CD4-positive, alpha-beta memory T cell (primary cell): Measurements from ENCODE around the gene TRABD2B. TPM values are rescaled to one million over a fixed set of nuclear protein-coding genes. Genes with fewer than 3 reads are reported as not detected.

Experiments used
- CTCF ChIA-PET: fragments of 350-600 bp; sonication (Branson Sonifier 250); formaldehyde crosslinking; loops from one replicate; lab custom pipeline; 2021; ENCODE audit warnings: inconsistent platforms; ENCODE audit not compliant: partially characterized antibody; lab: Charles Lee
- POLR2A ChIA-PET: fragments of 350-600 bp; sonication (Branson Sonifier 250); formaldehyde crosslinking; loops from one replicate; lab custom pipeline; 2021; ENCODE audit not compliant: partially characterized antibody; lab: Charles Lee
- DNase-seq, 5 donors: peaks; one replicate each; pipeline versions ENCODE4 v3.0.0 to v3.0.0-alpha.2; 2020 to 2022; ENCODE audit warnings: mixed read lengths in 1 of 5
- H3K27ac ChIP-seq: one replicate; pipeline ENCODE4 v1.7.0; 2013; ENCODE audit warnings: low read depth, low read length
- H3K27me3 ChIP-seq: 2 replicates; pipeline ENCODE4 v1.7.0; 2013; ENCODE audit warnings: mild to moderate bottlenecking, low read length, moderate library complexity; ENCODE audit not compliant: insufficient read depth
- H3K36me3 ChIP-seq: 2 replicates; pipeline ENCODE4 v1.7.0; 2013; ENCODE audit warnings: mild to moderate bottlenecking, low read length, moderate library complexity; ENCODE audit not compliant: insufficient read depth
- H3K4me1 ChIP-seq: 2 replicates; pipeline ENCODE4 v1.7.0; 2013; ENCODE audit warnings: mild to moderate bottlenecking, low read length, moderate library complexity; ENCODE audit not compliant: insufficient read depth
- H3K4me3 ChIP-seq, 2 donors: one replicate each; pipeline ENCODE4 v1.7.0; 2013; ENCODE audit warnings: low read length in 2 of 2, mild to moderate bottlenecking in 1 of 2
- H3K9me3 ChIP-seq, 2 donors: one replicate each; pipeline ENCODE4 v1.7.0; 2013; ENCODE audit warnings: low read length in 2 of 2, control low read depth in 1 of 2; ENCODE audit not compliant: control insufficient read depth in 1 of 2
- H3K27ac Mint-ChIP-seq, 7 donors: one replicate each; pipeline ENCODE4 v1.8.0; 2020 to 2021; ENCODE audit warnings: mixed read lengths in 7 of 7, mild to moderate bottlenecking in 6 of 7, inconsistent platforms in 3 of 7, moderate library complexity in 3 of 7
- H3K27me3 Mint-ChIP-seq, 2 donors: one replicate each; pipeline ENCODE4 v1.8.0; 2020 to 2021; ENCODE audit warnings: mixed read lengths in 2 of 2
- H3K36me3 Mint-ChIP-seq, 2 donors: one replicate each; pipeline ENCODE4 v1.8.0; 2020 to 2021; ENCODE audit warnings: mixed read lengths in 2 of 2, inconsistent platforms in 1 of 2, mild to moderate bottlenecking in 1 of 2
- H3K4me1 Mint-ChIP-seq, 4 donors: one replicate each; pipeline ENCODE4 v1.8.0; 2020 to 2021; ENCODE audit warnings: mixed read lengths in 4 of 4, mild to moderate bottlenecking in 1 of 4
- H3K4me3 Mint-ChIP-seq, 8 donors: one replicate each; pipeline ENCODE4 v1.8.0; 2020 to 2021; ENCODE audit warnings: mixed read lengths in 8 of 8, mild to moderate bottlenecking in 7 of 8, moderate library complexity in 6 of 8, inconsistent platforms in 3 of 8
- H3K9me3 Mint-ChIP-seq, 8 donors: one replicate each; pipeline ENCODE4 v1.8.0; 2020 to 2021; ENCODE audit warnings: mixed read lengths in 8 of 8, mild to moderate bottlenecking in 5 of 8, inconsistent platforms in 3 of 8, moderate library complexity in 1 of 8
- intact Hi-C: fragments of 100-400 bp; cut with micrococcal nuclease; formaldehyde crosslinking; loops from one replicate; pipeline ENCODE4 v1.15.1; 2023
- polyA plus RNA-seq, 2 donors: library from polyadenylated mRNA; unstranded; fragments of 300-500 nt; fragmentation: Illumina TruSeq; gene quantifications; one replicate each; pipeline ENCODE4 v1.2.3, GENCODE V29; 2021
- total RNA-seq, 2 experiments: library from RNA; stranded (reverse); gene quantifications; one replicate each; pipeline ENCODE4 v1.2.3, GENCODE V29; 2021

The TRABD2B gene
- total and polyA plus RNA-seq, 4 experiments from 2014 or later = not detected

- CTCF ChIA-PET = no interaction called here
- intact Hi-C loops = no loop called here
- Histone ChIP-seq H3K36me3 (no peaks in the 10 kb centered on the region), H3K27me3 (no peaks in the 10 kb centered on the region), H3K9me3 (no peaks in the 10 kb centered on the region), H3K4me1 (no peaks in the 10 kb centered on the region), H3K27ac (no peak overlapping the region), H3K4me3 (no peak overlapping the region)
- Mint-ChIP-seq H3K4me1 (no peaks in the 10 kb centered on the region), H3K36me3 (no peaks in the 10 kb centered on the region), H3K27me3 (peaks cover 1 to 5% of the 10 kb centered on the region in 2 donors), H3K27ac (no peak overlapping the region), H3K9me3 (no peaks in the 10 kb centered on the region), H3K4me3 (no peak overlapping the region)
- POLR2A ChIA-PET = no interaction called here
- DNase-seq = no peak
Measured at GRCh38 chr1:47817861-47818260, 179.3 kb downstream of the TRABD2B start.

- no peaks in the 10 kb centered on the region for H3K9me3 Mint-ChIP-seq
- no peak overlapping the region for H3K4me3 Mint-ChIP-seq
- no peaks in the 10 kb centered on the region for H3K4me1 Mint-ChIP-seq
- ChIA-PET POLR2A (no interaction called here), CTCF (no interaction called here)
- H3K4me3 ChIP-seq = no peak overlapping the region
- H3K27me3 ChIP-seq = no peaks in the 10 kb centered on the region
- H3K4me1 ChIP-seq = no peaks in the 10 kb centered on the region
- intact Hi-C loops = no loop called here
- no peaks in the 10 kb centered on the region for H3K36me3 ChIP-seq
- DNase-seq = no peak
- H3K27ac ChIP-seq = no peak overlapping the region
- H3K9me3 ChIP-seq = no peaks in the 10 kb centered on the region
- no peaks in the 10 kb centered on the region for H3K36me3 Mint-ChIP-seq
- no peak overlapping the region for H3K27ac Mint-ChIP-seq
- H3K27me3 Mint-ChIP-seq = peaks cover 1 to 5% of the 10 kb centered on the region in 2 donors
Measured at GRCh38 chr1:47816325-47817071, 180.7 kb downstream of the TRABD2B start.

DNA sequence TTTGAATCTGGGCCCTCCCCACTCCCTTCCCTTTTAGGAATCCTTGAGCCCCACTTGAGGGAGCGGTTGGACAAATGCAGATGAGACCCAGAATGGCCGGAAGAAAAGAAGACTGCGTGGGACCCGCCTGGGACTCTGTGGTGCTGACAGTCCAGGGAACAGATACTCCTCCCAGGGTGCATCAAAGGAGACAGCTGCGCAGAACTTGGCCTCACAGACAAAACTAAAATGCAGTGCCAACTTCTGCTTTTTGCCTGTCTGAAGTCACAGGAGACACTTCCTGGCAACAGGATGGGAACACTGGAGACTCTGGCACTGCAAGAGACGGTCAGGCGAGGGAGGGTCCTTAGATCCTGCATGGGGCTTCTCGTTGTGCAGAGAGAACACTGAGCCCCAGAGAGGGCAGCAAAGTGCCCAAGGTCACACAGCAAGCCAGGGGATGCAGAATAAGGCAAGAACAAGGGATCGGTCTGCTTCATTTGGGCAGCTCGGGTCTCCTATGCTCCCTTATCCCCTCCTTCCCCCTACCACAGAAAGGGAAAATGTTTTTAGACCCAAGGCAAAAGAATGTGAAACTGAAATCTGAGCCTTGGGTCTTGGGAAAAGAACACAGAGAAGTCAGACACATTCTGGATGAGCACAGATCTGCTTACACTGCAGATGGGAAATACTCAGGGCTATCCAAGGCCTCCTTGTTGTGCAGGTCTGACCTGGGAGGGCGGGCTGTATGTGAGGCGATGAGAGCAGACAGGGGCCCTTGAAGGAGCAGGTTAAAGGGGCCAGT, 182.4 kb downstream of the TRABD2B start:
- CTCF ChIA-PET = no interaction called here
- intact Hi-C loops = no loop called here
- Mint-ChIP-seq H3K4me1 (no peaks in the 10 kb centered on the region), H3K27me3 (peaks cover 3 to 5% of the 10 kb centered on the region in 2 donors), H3K36me3 (no peaks in the 10 kb centered on the region), H3K27ac (no peak overlapping the region), H3K4me3 (no peak overlapping the region), H3K9me3 (no peaks in the 10 kb centered on the region)
- no peak overlapping the region for H3K27ac ChIP-seq
- H3K36me3 ChIP-seq = no peaks in the 10 kb centered on the region
- no peaks in the 10 kb centered on the region for H3K9me3 ChIP-seq
- no peaks in the 10 kb centered on the region for H3K27me3 ChIP-seq
- no peak overlapping the region for H3K4me3 ChIP-seq
- no peak for DNase-seq
- no peaks in the 10 kb centered on the region for H3K4me1 ChIP-seq
- POLR2A ChIA-PET = no interaction called here

DNA sequence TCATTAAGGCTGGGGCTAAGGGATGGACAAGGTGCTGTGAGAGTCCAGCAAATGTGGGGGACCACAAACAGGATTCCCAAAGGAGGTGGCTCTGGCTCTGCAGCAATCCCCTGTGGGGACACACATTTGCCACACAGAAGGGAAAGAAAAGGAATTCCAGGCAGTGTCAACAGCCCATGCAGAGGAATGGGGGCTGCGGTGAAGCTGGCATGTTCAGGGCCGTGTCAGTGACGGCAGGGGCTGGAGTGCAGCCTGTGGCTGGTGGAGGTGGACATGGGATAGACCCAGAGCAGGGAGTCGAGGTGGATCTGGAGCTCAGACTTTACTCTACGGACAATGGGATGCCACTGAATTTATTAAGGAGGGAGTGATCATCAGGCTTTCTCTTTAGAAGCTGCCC, 183.2 kb downstream of the TRABD2B start:
- H3K9me3 ChIP-seq = no peaks in the 10 kb centered on the region
- no peaks in the 10 kb centered on the region for H3K27me3 ChIP-seq
- no peaks in the 10 kb centered on the region for H3K36me3 ChIP-seq
- H3K4me3 Mint-ChIP-seq = no peak overlapping the region
- H3K27me3 Mint-ChIP-seq = peaks cover 3 to 5% of the 10 kb centered on the region in 2 donors
- H3K4me1 Mint-ChIP-seq = no peaks in the 10 kb centered on the region
- H3K36me3 Mint-ChIP-seq = no peaks in the 10 kb centered on the region
- H3K9me3 Mint-ChIP-seq = no peaks in the 10 kb centered on the region
- ChIA-PET CTCF (no interaction called here), POLR2A (no interaction called here)
- H3K4me3 ChIP-seq = no peak overlapping the region
- H3K27ac Mint-ChIP-seq = no peak overlapping the region
- no peaks in the 10 kb centered on the region for H3K4me1 ChIP-seq
- intact Hi-C loops = no loop called here
- no peak for DNase-seq
- H3K27ac ChIP-seq = no peak overlapping the region

DNA sequence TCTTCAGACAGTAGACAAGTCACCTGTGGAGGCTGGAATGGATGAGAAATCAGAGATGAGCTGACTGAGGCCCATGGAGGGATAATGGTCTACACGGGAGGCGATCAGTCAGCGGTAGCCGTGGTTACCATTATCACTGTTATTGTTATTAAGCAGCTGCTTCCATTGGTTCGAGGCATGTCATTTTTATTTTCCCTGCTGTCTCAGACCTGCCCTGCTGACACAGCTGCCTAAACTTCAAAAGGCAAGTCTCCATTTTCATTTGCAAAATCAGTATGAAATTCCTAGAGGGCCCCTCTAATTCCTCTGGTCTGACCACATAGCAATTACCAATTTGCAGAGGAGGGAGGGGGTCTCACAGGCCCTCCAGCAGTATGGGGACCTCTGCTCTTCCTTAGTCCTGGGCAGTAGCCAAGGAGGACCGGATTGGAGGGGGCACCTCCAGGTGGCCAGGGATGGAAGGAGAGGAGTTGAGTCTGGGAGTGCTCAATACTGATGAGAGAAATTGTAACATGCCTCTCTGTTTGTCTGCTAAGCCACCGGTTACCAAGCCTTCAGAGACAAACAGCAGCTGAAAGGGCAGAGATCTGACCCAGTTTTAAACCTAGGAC, 184.2 kb downstream of the TRABD2B start:
- no peaks in the 10 kb centered on the region for H3K36me3 Mint-ChIP-seq
- peaks cover 3 to 5% of the 10 kb centered on the region in 2 donors for H3K27me3 Mint-ChIP-seq
- H3K4me1 Mint-ChIP-seq = no peaks in the 10 kb centered on the region
- POLR2A ChIA-PET = no interaction called here
- no peaks in the 10 kb centered on the region for H3K4me1 ChIP-seq
- no peak overlapping the region for H3K27ac Mint-ChIP-seq
- H3K4me3 ChIP-seq = no peak overlapping the region
- no peak overlapping the region for H3K27ac ChIP-seq
- H3K9me3 Mint-ChIP-seq = no peaks in the 10 kb centered on the region
- no peak overlapping the region for H3K4me3 Mint-ChIP-seq
- intact Hi-C loops = no loop called here
- no peak for DNase-seq
- no peaks in the 10 kb centered on the region for H3K36me3 ChIP-seq
- no peaks in the 10 kb centered on the region for H3K9me3 ChIP-seq
- H3K27me3 ChIP-seq = no peaks in the 10 kb centered on the region
- CTCF ChIA-PET = no interaction called here

GRCh38 chr1:47810964-47811682, 186.1 kb downstream of the TRABD2B start:
- POLR2A ChIA-PET = no interaction called here
- Histone ChIP-seq H3K36me3 (no peaks in the 10 kb centered on the region), H3K9me3 (no peaks in the 10 kb centered on the region), H3K27ac (no peak overlapping the region), H3K4me1 (no peaks in the 10 kb centered on the region), H3K27me3 (no peaks in the 10 kb centered on the region), H3K4me3 (no peak overlapping the region)
- CTCF ChIA-PET = no interaction called here
- H3K36me3 Mint-ChIP-seq = no peaks in the 10 kb centered on the region
- H3K27ac Mint-ChIP-seq = no peak overlapping the region
- DNase-seq = no peak
- no peaks in the 10 kb centered on the region for H3K9me3 Mint-ChIP-seq
- no peak overlapping the region for H3K4me3 Mint-ChIP-seq
- peaks cover 2 to 3% of the 10 kb centered on the region in 2 donors for H3K27me3 Mint-ChIP-seq
- no peaks in the 10 kb centered on the region for H3K4me1 Mint-ChIP-seq
- intact Hi-C loops = no loop called here
